ENCODE data around the gene TMEM225B.
"Not testable (repeated sequence)": the region's sequence is repeated elsewhere in the genome, so short reads cannot be mapped to it uniquely, and the experiment has no call there.

The TMEM225B gene

DNA sequence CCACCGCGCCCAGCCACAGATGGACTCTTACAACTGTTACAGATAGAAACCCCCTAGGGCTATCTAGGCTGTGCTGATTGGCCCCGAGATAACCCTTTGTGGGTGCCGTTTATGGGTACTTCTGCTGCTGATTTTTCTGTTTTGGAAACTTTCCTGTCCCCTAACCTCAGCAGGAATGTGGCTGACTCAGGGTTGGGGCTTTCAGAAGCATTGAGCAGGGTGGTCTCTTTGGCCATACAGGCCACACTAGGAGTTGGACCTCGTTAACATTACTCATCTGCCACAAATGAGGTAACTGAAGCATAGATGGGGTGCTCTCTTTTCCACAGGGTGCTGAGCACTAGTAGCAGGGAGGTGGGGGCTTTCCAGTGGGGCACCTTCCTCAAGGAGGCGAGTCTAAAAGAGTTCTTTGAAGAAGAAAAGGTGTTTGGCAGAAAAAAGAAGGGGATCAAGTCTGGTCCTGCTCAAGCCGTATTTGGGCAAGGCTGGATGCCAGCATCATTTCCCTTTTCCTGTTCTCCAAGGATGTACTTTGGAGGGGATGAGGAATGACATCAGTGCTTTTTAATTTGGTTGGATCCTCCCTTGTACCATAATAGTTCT lies 25.1 kb downstream of the TMEM225B start:
- DNase-seq (ENCODE audit: low read depth in 2 of 2) = peak in 1 of 2 donors; percentile 39

DNA sequence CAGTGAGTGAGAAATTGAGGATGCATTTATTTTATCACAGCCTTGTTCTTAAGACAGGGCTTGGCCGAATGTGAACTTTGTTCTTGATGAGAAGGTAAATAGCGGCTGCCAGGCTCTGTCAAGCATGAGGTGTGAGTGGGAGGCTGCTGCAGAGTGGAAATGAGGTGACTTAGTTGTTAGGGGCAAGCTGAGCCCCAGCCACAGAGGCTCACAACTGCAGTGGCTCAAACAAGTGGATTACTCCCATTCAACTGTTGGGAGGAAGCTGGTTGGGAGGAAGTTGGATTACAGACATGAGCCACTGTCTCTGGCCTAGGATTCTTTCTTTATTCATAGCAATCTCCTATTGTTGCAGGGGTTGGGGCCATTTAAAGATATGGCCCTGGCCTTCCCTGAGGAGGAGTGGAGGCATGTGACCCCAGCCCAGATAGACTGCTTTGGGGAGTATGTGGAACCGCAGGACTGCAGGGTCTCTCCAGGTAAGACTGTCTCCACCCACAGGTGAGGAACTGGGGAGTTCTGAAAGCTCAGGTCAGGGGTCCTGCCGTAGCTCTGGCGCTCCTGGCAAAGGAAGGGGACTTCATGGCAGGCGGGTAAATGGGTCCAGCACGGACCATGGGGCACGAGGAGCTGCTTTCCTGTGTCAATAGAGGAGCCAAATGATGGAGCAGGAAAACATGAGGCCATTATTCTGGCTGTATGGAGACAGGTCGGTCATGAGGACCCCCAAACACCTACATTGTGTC lies 25.8 kb downstream of the TMEM225B start:
- DNase-seq (ENCODE audit: low read depth in 2 of 2) = peak in 1 of 2 donors; percentile 28

- DNase-seq (ENCODE audit: low read depth in 2 of 2) = peak; percentile 67 to 69
Measured at GRCh38 chr7:99624484-99624883, 26.4 kb downstream of the TMEM225B start.

DNA sequence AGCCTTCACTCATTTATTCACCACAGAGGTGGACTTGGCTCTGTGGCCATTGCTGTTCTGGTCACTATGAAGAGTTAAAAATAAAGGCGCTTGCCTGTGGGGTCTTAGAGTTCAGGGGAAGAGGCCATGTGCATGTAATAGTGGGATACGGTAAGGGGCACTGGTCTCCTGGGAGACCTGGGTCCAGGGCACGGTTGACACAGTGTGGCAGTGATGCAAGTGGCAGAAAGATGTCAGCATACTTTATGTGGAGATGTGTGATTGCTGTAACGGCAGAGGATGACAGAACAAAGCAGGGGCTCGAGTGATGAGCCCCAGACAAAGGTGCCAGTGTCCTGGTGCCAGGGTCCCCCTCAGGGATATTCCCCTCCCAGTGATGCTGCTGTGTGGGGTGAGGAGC lies 27.3 kb downstream of the TMEM225B start:
- no peak for DNase-seq (ENCODE audit: low read depth in 2 of 2)

DNA sequence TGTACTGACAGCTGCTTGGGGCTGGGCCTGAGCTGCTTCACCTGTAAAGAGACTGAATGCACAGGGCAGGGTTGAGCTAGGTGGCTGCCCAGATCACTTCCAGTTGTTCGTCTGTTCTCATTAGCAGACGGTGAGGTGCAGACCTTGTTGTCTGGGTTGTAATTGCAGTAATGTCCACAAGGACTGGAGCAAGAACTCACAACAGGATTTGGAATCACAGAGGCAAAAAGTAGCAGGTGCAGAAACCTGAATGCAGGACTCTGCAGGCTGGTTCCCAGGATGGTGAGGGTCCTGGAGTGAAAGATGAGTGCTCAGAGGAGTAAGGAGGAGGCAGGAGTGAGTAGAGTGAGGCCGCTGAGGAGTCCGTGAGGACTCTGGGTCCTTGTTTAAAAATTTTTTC lies 27.9 kb downstream of the TMEM225B start:
- DNase-seq (ENCODE audit: low read depth in 2 of 2) = no peak

DNA sequence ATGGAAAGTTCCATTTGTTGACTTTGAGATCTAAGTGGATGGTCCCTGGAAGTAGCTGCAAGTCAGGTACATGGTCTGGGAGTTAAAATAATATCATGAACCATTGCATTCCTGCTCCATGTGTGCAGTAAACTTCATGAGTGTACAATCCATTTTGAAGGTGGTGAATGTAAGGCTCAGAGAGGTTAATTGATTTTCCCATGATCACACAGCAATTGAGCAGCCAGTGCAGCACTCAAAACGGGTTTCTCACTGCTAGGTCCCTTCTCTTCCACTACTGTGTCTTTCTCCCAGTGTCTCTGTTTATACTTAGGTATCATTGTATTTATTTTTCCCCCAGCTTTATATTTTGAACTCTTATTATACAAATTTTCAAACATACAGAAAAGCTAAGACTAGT lies 28.6 kb downstream of the TMEM225B start:
- no peak for DNase-seq (ENCODE audit: low read depth in 2 of 2)

DNA sequence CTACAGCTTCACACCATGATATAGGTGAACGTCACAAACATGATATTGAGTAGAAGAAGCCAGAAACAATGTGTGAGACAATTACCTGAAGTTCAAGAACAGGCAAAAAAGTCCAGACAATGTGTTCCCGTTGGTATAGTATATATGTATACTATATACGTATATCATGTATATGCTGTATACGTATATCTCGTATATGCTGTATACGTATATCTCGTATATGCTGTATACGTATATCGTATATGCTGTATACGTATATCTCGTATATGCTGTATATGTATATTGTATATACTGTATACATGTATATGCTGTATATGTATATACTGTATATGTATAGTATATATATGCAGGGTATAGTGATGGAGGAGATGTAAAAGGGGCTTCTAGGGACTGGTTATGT lies 29.4 kb downstream of the TMEM225B start:
- DNase-seq (ENCODE audit: low read depth in 2 of 2) = no peak

GRCh38 chr7:99628471-99629465 lies 30.7 kb downstream of the TMEM225B start:
- no peak for DNase-seq (ENCODE audit: low read depth in 2 of 2)

- DNase-seq (ENCODE audit: low read depth in 2 of 2) = no peak
Measured at GRCh38 chr7:99629643-99630042, 31.6 kb downstream of the TMEM225B start.

DNA sequence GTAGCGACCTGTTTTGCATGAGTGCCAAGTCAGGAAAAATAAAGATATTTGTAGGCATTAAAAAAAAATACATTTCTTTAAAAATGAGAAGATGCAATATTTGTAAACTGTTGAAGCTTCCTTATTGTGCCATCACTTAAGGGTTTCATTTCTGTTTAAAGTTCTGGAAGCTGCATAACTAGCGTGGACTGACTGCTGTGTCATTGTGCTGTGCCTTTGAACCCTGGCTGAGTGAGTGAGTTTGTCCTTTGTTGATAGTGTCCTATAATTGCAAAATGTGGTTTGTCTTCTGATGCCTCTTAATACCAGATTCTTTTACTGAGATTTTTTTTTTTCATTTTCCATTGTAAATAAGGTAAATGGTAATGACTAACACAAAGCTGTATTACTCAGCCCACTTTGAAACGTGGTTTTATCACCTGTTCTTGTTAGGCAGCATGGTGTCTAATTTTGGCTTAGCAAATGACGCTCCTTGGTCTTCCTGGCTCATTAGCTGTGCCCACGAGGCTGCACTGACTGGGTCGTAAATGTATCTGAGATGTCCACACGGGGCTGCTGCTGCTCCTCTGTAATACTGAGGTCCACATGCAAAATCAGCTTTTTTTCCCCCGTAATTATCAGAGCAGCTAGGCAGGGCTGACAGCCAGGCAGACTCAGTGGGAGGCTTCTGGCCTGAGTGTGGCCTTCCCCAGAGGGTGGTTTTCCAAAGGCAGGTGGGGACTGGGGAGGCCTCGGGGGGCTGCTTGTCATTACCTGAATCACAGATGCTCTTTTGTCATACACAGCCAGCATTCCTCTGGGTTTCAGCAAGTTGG lies 33.4 kb downstream of the TMEM225B start:
- no peak for DNase-seq (ENCODE audit: low read depth in 2 of 2)

DNA sequence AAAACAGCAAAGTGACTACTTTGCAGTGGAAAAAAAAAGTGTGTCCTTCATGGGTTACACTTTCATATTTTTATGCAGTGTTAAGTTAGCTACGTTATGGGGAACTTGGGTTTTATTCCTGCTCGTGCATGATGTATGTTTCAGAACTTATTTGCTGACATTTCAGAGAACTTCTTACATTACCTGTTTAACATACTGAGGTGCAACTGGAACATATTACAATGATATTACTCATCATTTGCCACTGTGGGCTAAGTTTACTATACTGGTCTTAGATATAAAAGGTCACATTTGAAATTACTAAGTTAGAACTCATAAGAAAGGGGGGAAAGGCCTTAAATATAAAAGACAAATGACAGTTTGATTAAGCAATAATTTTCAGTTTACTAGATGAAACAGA lies 39.3 kb downstream of the TMEM225B start:
- not testable (repeated sequence) for DNase-seq (ENCODE audit: low read depth in 2 of 2)

DNA sequence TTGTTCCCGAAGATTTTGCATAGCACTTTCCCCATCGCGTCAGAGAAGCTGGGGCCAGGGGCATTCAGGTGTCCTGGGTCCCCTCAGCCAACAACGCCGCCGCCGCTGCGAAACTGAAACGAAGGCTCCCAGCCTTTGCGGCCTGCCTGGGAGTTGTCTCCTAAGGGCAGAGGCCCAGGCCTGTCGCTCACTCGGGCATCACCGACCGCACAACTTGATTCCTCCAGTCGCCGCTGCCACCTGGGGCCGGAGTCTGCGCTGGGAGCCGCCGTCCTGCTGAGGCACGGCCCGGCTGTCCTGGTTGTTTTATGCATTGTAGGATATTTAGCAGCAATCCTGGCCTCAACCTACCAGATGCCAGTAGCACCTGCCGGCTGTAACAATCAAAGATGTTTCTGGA lies 40.7 kb downstream of the TMEM225B start:
- DNase-seq (ENCODE audit: low read depth in 2 of 2) = no peak

- no peak for DNase-seq (ENCODE audit: low read depth in 2 of 2)
Measured at GRCh38 chr7:99639267-99639666, 41.2 kb downstream of the TMEM225B start.

DNA sequence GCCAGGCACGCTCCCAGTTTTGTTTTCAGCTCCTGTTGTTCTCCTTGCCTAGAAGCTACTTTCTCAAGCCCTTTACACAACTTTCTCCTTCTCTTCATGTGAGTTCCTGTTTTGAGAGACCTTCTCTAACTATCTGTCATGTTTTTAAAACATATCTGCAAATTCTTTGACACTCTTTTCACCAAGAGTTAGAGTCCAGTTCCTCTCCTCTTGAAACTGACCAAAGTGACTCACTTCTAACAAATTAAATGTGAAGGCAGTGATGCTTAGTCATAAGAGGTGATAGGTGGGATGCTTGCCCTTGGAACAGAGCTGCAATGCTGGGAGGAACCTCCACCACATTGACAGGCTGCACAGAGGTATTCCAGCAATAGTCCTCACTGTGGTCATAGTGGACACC lies 44.0 kb downstream of the TMEM225B start:
- no peak for DNase-seq (ENCODE audit: low read depth in 2 of 2)

DNA sequence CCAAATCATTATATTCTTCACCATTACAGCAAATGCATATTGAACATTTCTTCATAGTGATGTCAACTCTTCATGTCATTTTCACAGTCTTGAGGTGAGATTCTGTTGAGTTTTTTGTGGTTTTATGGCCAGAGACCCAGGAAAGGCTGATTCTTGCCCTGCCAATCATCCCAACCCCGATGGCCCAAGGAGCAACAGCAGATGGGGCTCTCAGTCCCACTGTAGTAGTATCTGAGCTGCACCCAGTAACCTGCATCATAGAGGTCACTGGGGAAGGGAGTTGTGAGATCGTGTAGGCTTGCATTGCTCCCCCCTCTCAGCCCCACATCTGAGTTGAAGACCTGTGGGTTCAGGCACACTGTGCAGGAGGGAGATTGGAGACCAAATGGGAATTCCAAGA lies 45.4 kb downstream of the TMEM225B start:
- no peak for DNase-seq (ENCODE audit: low read depth in 2 of 2)

- DNase-seq (ENCODE audit: low read depth in 2 of 2) = no peak
Measured at GRCh38 chr7:99644431-99644830, 46.4 kb downstream of the TMEM225B start.

DNA sequence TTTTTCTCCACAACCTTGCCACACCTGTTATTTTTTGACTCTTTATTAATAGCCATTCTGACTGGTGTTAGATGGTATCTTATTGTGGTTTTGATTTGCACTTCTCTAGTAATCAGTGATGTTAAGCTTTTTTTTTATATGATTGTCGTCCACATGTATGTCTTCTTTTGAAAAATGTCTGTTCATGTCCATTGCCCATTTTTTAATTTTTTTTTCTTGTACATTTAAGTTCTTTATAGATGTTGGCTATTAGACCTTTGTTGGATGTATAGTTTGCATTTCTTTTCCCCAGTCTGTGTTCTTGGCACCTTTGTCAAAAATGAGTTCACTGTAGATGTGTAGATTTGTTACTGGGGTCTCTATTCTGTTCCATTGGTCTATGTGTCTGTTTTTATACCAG lies 47.5 kb downstream of the TMEM225B start:
- DNase-seq (ENCODE audit: low read depth in 2 of 2) = no peak

- no peak for DNase-seq (ENCODE audit: low read depth in 2 of 2)
Measured at GRCh38 chr7:99648843-99649242, 50.8 kb downstream of the TMEM225B start.

GRCh38 chr7:99651290-99651689 lies 53.2 kb downstream of the TMEM225B start:
- no peak for DNase-seq (ENCODE audit: low read depth in 2 of 2)

DNA sequence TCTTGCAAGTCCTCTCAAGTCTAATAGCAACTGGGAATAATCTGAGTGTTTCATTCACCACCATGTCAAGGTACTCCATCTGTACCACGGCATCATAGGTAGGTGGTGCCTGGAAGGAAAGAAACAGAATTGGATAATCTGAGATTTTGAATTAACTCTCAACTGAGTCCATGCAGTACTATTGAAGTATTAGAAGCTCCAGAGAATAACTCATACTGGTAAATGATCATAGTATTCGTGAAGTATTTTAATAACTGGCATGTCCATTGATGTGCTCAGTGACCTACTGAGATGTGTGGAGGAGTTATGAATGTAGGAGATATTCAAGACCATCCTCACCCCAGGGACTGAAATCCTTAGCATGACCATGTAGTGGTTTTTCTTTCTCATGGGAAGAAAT lies 54.6 kb downstream of the TMEM225B start:
- no peak for DNase-seq (ENCODE audit: low read depth in 2 of 2)

DNA sequence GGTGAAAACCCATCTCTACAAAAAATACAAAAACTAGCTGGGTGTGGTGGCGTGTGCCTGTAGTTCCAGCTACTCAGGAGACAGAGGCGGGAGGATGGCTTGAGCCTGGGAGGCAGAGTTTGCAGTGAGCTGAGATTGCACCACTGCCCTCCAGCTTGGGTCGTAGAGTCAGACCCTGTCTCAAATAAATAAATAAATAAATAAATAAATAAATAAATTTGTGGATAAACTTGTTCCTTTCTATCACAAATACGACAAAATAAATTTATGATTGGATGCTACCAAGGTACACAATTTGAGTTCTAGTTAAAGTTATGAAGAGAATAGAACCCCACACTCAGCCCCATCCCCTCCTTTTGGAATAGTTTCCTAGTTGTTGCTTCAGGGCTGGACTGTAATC lies 55.2 kb downstream of the TMEM225B start:
- DNase-seq (ENCODE audit: low read depth in 2 of 2) = not testable (repeated sequence)

DNA sequence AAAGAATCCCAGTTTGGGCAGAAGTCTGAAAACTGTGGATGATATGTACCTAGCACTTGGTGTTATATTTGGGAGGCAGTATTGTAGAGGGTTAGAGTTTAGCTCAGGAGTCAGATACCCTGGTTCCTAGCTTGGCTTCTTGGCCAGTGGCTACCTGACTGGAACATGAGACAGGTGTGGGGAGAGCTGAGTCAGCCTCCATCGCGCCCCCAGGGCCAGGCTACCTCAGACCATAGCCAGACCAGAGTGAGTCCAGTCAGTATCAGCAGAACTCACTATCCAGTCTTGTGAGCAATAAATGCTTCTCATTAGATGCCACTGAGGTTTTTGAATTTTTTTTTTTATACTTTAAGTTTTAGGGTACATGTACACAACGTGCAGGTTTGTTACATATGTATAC lies 55.7 kb downstream of the TMEM225B start:
- DNase-seq (ENCODE audit: low read depth in 2 of 2) = no peak
